ENCODE measurements around the gene SPECC1.

GRCh38 chr17:20210614-20211013, 201.5 kb downstream of the SPECC1 start:
- no peak for TF ChIP-seq CTCF (conservative IDR thresholded peaks at IDR 0.05; ENCODE audit: low read depth, low read length)
- no peak for TF ChIP-seq EZH2 (IDR thresholded peaks at IDR 0.05; ENCODE audit: low read length, unreplicated experiment)
- TF ChIP-seq EZH2phosphoT487 (IDR thresholded peaks at IDR 0.05; ENCODE audit: borderline replicate concordance, low read length): no peak

Data from PC-3 (cell line).